ENCODE measurements around the gene NR1H4.
"Not testable (repeated sequence)": the region's sequence is repeated elsewhere in the genome, so short reads cannot be mapped to it uniquely, and the experiment has no call there.

NR1H4 gene

DNA sequence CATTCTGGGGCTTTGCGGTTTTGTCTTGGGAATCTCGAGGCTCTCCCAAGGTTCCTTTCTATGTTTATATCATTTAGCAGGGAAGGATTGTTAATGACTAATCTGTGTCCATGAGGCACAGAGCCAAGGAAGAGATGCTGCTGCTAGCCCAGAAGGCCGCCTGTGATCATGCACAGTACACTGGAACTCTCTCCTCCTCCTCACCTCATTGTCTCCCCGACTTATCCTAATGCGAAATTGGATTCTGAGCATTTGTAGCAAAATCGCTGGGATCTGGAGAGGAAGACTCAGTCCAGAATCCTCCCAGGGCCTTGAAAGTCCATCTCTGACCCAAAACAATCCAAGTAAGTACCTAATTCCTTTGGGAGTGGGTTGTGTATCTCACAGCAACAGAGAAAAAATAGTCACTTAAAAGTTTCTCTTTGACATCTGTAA lies at the start of gene NR1H4:
NR1H4 (plus strand) TSS at position 151 of the 435 bp plus-strand sequence. CDS start 19,458 bp downstream, outside the sequence.
- Histone ChIP-seq H3K27ac (ENCODE audit: low read length) (no peak within 1 kb of the TSS), H3K4me1 (ENCODE audit: control insufficient read depth, insufficient read depth, low read length) (peaks cover 2% of the 10 kb centered on the region), H3K27me3 (ENCODE audit: control insufficient read depth in 1 of 2, insufficient read depth in 2 of 2, low read length in 2 of 2) (peaks cover 0 to 2% of the 10 kb centered on the region in 2 donors), H3K36me3 (ENCODE audit: control insufficient read depth in 2 of 2, insufficient read depth in 2 of 2, low read length in 2 of 2) (no peaks in the 10 kb centered on the region), H3K4me3 (ENCODE audit: low read length in 2 of 2) (peak within 1 kb of the TSS in 1 of 2 donors; percentile 2), H3K9me3 (ENCODE audit: control insufficient read depth in 2 of 2, low read length in 2 of 2) (no peaks in the 10 kb centered on the region), H3K9ac (ENCODE audit: low read length in 2 of 2) (no peak within 1 kb of the TSS)

DNA sequence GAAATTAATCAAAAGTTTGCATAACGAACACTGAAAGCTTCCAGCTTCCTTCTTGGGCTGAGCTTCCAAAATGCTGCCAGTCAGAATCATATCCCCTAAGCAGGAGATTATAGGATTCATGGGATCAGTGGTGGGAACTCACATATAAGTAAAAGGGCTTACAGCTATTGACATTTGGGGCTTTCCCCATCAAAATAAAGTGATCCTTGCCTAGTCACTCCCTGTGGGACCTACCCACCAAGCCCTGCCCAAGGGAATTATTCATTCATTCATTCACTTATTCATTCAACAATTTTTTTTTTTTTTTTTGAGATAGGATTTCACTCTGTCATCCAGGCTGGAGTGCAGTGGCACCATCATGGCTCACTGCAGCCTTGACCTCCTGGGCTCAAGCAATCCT lies 47.5 kb upstream of the NR1H4 start:
- peaks cover 2 to 5% of the 10 kb centered on the region in 2 donors for H3K9me3 ChIP-seq (ENCODE audit: control insufficient read depth in 2 of 2, low read length in 2 of 2)
- H3K27ac ChIP-seq (ENCODE audit: low read length): no peak overlapping the region
- H3K4me1 ChIP-seq (ENCODE audit: control insufficient read depth, insufficient read depth, low read length): no peaks in the 10 kb centered on the region
- H3K36me3 ChIP-seq (ENCODE audit: control insufficient read depth in 2 of 2, insufficient read depth in 2 of 2, low read length in 2 of 2): no peaks in the 10 kb centered on the region
- H3K4me3 ChIP-seq (ENCODE audit: low read length in 2 of 2): no peak overlapping the region
- H3K27me3 ChIP-seq (ENCODE audit: control insufficient read depth in 1 of 2, insufficient read depth in 2 of 2, low read length in 2 of 2): no peaks in the 10 kb centered on the region
- no peak overlapping the region for H3K9ac ChIP-seq (ENCODE audit: low read length in 2 of 2)

DNA sequence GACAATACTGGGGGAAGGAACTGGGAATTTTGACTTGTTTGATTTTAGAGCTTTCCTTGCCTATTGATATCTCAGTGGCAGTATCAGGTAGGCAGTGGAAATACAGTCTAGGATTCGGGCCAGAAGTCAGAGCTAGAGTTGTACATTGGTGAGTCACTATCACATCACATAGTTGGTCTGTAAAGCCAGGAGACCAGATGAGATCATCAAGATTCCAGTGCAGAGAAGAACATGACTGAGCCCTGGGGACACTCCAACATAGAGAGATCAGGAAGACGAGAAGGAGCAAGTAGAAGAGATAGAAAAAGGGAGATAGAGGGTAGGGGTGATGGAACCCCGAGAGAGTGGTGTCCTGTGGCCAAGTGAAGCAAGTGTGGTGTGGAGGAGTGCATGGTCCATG lies 46.6 kb upstream of the NR1H4 start:
- no peak overlapping the region for H3K9ac ChIP-seq (ENCODE audit: low read length in 2 of 2)

DNA sequence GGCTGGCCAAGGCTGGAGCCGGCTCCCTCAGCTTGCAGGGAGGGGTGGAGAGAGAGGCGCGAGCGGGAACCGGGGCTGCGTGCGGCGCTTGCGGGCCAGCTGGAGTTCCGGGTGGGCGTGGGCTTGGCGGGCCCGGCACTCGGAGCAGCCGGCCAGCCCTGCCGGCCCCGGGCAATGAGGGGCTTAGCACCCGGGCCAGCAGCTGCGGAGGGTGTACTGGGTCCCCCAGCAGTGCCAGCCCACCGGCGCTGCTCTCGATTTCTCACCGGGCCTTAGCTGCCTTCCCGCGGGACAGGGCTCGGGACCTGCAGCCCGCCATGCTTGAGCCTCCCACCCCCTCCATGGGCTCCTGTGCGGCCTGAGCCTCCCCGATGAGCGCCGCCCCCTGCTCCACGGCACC lies 43.4 kb upstream of the NR1H4 start:
- H3K9me3 ChIP-seq (ENCODE audit: control insufficient read depth in 2 of 2, low read length in 2 of 2); H3K36me3 ChIP-seq (ENCODE audit: control insufficient read depth in 2 of 2, insufficient read depth in 2 of 2, low read length in 2 of 2); H3K27me3 ChIP-seq (ENCODE audit: control insufficient read depth in 1 of 2, insufficient read depth in 2 of 2, low read length in 2 of 2); H3K27ac ChIP-seq (ENCODE audit: low read length); H3K4me1 ChIP-seq (ENCODE audit: control insufficient read depth, insufficient read depth, low read length); H3K9ac ChIP-seq (ENCODE audit: low read length in 2 of 2); H3K4me3 ChIP-seq (ENCODE audit: low read length in 2 of 2): not testable (repeated sequence)

More for the DNA sequence above, 46.6 kb upstream of the NR1H4 start:
- Histone ChIP-seq H3K9me3 (ENCODE audit: control insufficient read depth in 2 of 2, low read length in 2 of 2) (peaks cover 2 to 5% of the 10 kb centered on the region in 2 donors), H3K4me1 (ENCODE audit: control insufficient read depth, insufficient read depth, low read length) (no peaks in the 10 kb centered on the region), H3K27ac (ENCODE audit: low read length) (no peak overlapping the region), H3K27me3 (ENCODE audit: control insufficient read depth in 1 of 2, insufficient read depth in 2 of 2, low read length in 2 of 2) (no peaks in the 10 kb centered on the region), H3K4me3 (ENCODE audit: low read length in 2 of 2) (no peak overlapping the region), H3K36me3 (ENCODE audit: control insufficient read depth in 2 of 2, insufficient read depth in 2 of 2, low read length in 2 of 2) (no peaks in the 10 kb centered on the region)

DNA sequence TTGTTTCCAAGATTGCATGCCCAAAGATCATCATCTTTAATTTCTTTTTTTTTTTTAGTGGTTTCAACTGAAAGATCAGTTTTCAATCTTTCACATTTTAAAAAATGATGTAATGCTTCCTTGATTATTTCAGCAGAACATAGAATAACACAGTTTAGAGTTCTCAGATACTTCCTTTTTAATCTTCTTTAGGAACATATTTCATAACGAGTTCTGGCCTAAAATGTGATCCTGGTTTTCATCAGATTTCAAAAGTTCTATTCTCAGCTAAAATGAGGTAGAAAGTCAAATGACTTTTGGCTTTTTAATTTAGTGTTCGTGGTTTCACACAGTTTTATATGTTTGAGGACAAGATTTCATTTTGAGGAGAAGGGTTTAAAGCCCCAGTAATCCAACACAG lies 40.0 kb upstream of the NR1H4 start:
- Histone ChIP-seq H3K4me3 (ENCODE audit: low read length in 2 of 2) (no peak overlapping the region), H3K27me3 (ENCODE audit: control insufficient read depth in 1 of 2, insufficient read depth in 2 of 2, low read length in 2 of 2) (no peaks in the 10 kb centered on the region), H3K4me1 (ENCODE audit: control insufficient read depth, insufficient read depth, low read length) (no peaks in the 10 kb centered on the region), H3K36me3 (ENCODE audit: control insufficient read depth in 2 of 2, insufficient read depth in 2 of 2, low read length in 2 of 2) (no peaks in the 10 kb centered on the region), H3K27ac (ENCODE audit: low read length) (no peak overlapping the region), H3K9ac (ENCODE audit: low read length in 2 of 2) (no peak overlapping the region), H3K9me3 (ENCODE audit: control insufficient read depth in 2 of 2, low read length in 2 of 2) (no peaks in the 10 kb centered on the region)

DNA sequence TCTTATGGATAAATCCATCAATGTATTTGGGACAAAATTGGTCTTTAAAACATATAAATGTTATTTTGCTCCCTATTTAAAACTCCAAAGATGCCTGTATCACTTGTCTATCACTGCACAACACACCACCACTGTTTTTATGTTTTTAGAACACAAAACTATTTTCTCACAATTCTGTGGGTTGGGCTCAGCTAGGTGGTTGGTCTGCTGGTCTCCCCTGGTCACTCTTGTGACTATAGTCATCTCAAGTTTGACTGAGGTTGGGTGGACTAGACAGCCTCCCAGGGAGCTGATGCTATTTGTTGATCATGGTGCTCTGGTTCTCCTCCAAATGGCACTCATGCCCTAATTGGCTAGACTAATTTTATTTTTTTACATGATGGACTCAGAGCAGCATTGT lies 39.5 kb upstream of the NR1H4 start:
- H3K36me3 ChIP-seq (ENCODE audit: control insufficient read depth in 2 of 2, insufficient read depth in 2 of 2, low read length in 2 of 2): no peaks in the 10 kb centered on the region
- no peak overlapping the region for H3K27ac ChIP-seq (ENCODE audit: low read length)
- no peaks in the 10 kb centered on the region for H3K9me3 ChIP-seq (ENCODE audit: control insufficient read depth in 2 of 2, low read length in 2 of 2)
- H3K4me1 ChIP-seq (ENCODE audit: control insufficient read depth, insufficient read depth, low read length): no peaks in the 10 kb centered on the region
- no peak overlapping the region for H3K4me3 ChIP-seq (ENCODE audit: low read length in 2 of 2)
- H3K27me3 ChIP-seq (ENCODE audit: control insufficient read depth in 1 of 2, insufficient read depth in 2 of 2, low read length in 2 of 2): no peaks in the 10 kb centered on the region
- no peak overlapping the region for H3K9ac ChIP-seq (ENCODE audit: low read length in 2 of 2)

DNA sequence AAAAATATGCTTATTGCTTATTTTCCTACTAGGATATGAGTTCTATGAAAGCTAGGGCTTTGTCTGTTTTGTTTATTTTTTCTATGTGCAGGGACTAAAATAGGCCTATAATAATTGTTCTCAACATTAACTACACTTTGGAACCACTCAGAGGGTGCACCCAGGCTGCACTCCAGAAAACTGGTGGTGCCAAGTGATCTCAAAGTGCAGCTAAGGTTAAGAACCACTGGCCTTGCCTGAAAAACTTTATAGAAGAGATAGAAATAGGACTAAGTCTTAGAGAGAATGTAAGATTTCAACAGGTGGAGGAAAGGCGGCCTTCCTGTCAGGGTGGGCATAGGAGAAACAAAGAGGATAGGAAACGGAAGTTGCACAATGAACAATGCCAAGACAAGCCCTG lies 37.7 kb upstream of the NR1H4 start:
- Histone ChIP-seq H3K27me3 (ENCODE audit: control insufficient read depth in 1 of 2, insufficient read depth in 2 of 2, low read length in 2 of 2) (no peaks in the 10 kb centered on the region), H3K4me1 (ENCODE audit: control insufficient read depth, insufficient read depth, low read length) (no peaks in the 10 kb centered on the region), H3K9me3 (ENCODE audit: control insufficient read depth in 2 of 2, low read length in 2 of 2) (no peaks in the 10 kb centered on the region), H3K27ac (ENCODE audit: low read length) (no peak overlapping the region), H3K9ac (ENCODE audit: low read length in 2 of 2) (no peak overlapping the region), H3K36me3 (ENCODE audit: control insufficient read depth in 2 of 2, insufficient read depth in 2 of 2, low read length in 2 of 2) (no peaks in the 10 kb centered on the region), H3K4me3 (ENCODE audit: low read length in 2 of 2) (no peak overlapping the region)

DNA sequence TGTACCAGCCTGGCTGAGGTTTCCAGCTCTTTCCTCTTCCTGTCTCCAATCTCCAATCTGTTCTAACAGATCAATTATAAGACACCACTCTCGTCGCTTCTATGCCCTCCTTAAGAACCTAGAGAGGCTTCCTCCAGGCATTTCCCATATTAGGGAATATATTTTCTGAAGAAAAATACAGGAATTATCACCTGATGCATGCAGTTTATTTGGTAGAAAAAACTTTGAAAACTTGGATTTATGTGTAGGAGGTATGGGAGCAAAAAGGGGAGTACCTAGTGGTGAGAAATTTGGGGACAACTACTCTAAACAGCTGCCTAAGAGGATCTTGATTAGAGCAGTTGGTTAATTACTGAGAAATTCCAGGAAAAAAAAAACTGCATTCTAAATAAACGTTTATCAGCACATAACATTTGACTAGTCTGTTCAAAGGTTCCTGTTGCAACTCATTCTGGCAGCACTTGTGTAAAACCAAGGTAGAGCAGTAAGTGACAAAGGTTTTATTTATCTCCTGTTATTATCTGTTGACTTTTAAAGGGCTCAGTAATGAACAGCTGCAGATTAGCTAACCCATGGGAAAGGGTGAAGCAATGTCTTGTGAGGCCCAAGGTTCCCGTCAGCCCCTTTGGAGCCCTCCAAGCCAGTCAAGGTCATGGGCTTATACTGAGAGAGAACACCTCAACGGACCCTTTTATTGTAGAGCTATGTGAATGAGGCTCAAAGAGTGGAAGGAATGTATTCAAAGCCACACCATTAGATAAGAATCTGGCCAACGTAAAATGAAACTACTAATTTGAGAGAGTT lies 36.4 kb upstream of the NR1H4 start:
- H3K27me3 ChIP-seq (ENCODE audit: control insufficient read depth in 1 of 2, insufficient read depth in 2 of 2, low read length in 2 of 2): no peaks in the 10 kb centered on the region
- H3K27ac ChIP-seq (ENCODE audit: low read length): no peak overlapping the region
- no peak overlapping the region for H3K9ac ChIP-seq (ENCODE audit: low read length in 2 of 2)

DNA sequence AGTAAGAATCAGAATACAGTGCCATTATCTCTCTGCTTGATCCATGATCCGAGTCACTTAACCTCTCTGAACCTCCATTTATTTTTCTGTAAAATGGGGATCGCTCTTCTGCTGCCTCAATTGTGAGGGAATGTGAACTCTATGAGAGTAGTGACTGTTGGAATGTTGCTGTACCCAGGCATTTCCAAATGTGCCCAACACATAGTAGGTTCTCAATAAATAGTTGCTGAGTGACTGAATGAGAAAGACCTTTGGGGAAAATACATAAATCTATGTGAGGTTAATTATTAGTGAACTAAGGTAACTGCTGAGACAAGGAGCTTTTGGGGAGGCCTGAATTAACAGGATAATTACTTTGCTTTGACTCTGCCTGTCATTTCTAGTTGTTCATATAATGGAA lies 33.9 kb upstream of the NR1H4 start:
- no peak overlapping the region for H3K27ac ChIP-seq (ENCODE audit: low read length)
- no peaks in the 10 kb centered on the region for H3K36me3 ChIP-seq (ENCODE audit: control insufficient read depth in 2 of 2, insufficient read depth in 2 of 2, low read length in 2 of 2)
- H3K4me3 ChIP-seq (ENCODE audit: low read length in 2 of 2): no peak overlapping the region
- H3K9me3 ChIP-seq (ENCODE audit: control insufficient read depth in 2 of 2, low read length in 2 of 2): no peaks in the 10 kb centered on the region
- no peaks in the 10 kb centered on the region for H3K27me3 ChIP-seq (ENCODE audit: control insufficient read depth in 1 of 2, insufficient read depth in 2 of 2, low read length in 2 of 2)
- H3K4me1 ChIP-seq (ENCODE audit: control insufficient read depth, insufficient read depth, low read length): no peaks in the 10 kb centered on the region
- H3K9ac ChIP-seq (ENCODE audit: low read length in 2 of 2): no peak overlapping the region

More for the DNA sequence above, 36.4 kb upstream of the NR1H4 start:
- H3K4me1 ChIP-seq (ENCODE audit: control insufficient read depth, insufficient read depth, low read length): no peaks in the 10 kb centered on the region
- H3K9me3 ChIP-seq (ENCODE audit: control insufficient read depth in 2 of 2, low read length in 2 of 2): no peaks in the 10 kb centered on the region
- H3K36me3 ChIP-seq (ENCODE audit: control insufficient read depth in 2 of 2, insufficient read depth in 2 of 2, low read length in 2 of 2): no peaks in the 10 kb centered on the region
- H3K4me3 ChIP-seq (ENCODE audit: low read length in 2 of 2): no peak overlapping the region

DNA sequence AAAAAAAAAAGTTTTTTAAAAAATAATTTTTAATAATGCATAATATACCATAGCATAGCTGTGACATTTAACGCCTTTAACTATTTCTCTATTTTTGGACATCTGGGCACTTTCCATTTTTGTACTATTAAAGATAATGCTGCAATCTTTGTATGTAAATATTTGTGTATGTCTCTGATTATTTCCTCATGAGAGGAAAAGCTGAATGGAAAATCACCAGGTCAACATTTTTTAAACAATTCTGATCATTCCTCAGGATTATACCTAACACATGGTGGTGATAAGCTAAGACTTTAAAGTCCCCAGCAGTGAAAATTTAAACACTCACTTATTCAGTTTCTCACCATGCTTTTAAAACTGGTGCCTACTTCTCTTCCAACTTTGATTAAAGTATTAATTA lies 31.3 kb upstream of the NR1H4 start:
- Histone ChIP-seq H3K4me1 (ENCODE audit: control insufficient read depth, insufficient read depth, low read length) (peaks cover 4% of the 10 kb centered on the region), H3K27me3 (ENCODE audit: control insufficient read depth in 1 of 2, insufficient read depth in 2 of 2, low read length in 2 of 2) (no peaks in the 10 kb centered on the region), H3K36me3 (ENCODE audit: control insufficient read depth in 2 of 2, insufficient read depth in 2 of 2, low read length in 2 of 2) (no peaks in the 10 kb centered on the region), H3K9me3 (ENCODE audit: control insufficient read depth in 2 of 2, low read length in 2 of 2) (no peaks in the 10 kb centered on the region), H3K27ac (ENCODE audit: low read length) (no peak overlapping the region), H3K9ac (ENCODE audit: low read length in 2 of 2) (no peak overlapping the region), H3K4me3 (ENCODE audit: low read length in 2 of 2) (no peak overlapping the region)

DNA sequence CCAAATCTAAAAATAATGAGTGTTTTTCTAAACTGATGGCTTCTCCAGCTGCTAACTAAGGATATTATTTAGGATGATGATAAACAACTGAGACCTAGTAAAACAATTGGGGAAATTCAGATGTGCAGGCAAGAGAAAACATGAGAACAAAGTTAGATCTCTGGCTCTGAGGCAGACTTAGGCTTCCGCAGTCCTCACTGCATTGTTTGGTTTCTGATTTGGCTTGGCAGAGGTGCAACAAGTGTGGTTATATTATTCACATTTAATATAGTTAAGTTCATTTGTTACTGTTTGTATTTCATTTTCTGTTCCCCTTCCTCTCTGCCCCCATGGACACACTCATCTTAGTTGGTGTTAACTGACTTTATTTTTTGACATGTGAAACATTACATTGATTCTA lies 30.2 kb upstream of the NR1H4 start:
- Histone ChIP-seq H3K27me3 (ENCODE audit: control insufficient read depth in 1 of 2, insufficient read depth in 2 of 2, low read length in 2 of 2) (no peaks in the 10 kb centered on the region), H3K9me3 (ENCODE audit: control insufficient read depth in 2 of 2, low read length in 2 of 2) (no peaks in the 10 kb centered on the region), H3K4me3 (ENCODE audit: low read length in 2 of 2) (no peak overlapping the region), H3K27ac (ENCODE audit: low read length) (no peak overlapping the region), H3K4me1 (ENCODE audit: control insufficient read depth, insufficient read depth, low read length) (peaks cover 7% of the 10 kb centered on the region), H3K36me3 (ENCODE audit: control insufficient read depth in 2 of 2, insufficient read depth in 2 of 2, low read length in 2 of 2) (no peaks in the 10 kb centered on the region), H3K9ac (ENCODE audit: low read length in 2 of 2) (no peak overlapping the region)
